Stimulated activated CD8-positive, alpha-beta memory T cell treated with anti-CD3 and anti-CD28 coated beads, Interleukin-7, amount 100 ng/mL, for 24 hours (primary cell): Measurements from ENCODE around the gene PLCB1.
"Not testable (repeated sequence)": the region's sequence is repeated elsewhere in the genome, so short reads cannot be mapped to it uniquely, and the experiment has no call there.

Experiments
- DNase-seq: peaks from one replicate; pipeline ENCODE4 v3.0.0-alpha.2; 2020; ENCODE audit warnings: low read depth

PLCB1 gene

DNA sequence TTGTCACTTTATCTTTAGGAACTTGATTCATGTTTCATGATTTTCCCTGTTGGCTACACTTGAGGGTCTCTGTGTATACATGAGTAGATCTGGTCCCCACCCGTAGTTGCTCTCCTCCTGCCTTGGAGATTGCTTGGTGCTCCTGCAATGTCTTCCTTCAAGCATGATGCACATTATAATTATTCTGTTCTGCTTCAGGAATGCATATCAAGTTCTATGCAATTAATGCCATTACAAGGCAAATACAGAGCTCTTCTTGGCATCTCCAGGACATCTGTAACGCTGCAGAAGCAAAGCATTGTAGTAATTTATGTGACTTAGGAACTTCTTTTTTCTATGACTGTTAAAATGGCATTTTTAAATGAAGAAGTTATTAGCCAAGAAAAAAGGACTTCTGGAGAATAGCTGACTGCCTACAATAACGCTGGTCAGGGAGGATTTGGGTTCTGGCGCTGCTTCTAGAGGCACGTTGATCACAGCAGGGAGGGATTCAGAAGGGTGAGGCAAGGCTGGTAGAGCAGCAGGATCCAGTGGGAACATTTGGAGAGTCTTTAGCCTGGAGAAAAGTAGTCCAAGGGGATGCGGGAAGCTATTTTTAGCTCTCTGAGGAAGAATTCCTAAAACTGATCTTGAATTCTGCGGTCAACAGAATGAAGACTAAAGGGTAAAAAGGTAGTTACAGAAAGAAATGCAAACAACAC is 203.6 kb downstream of the PLCB1 start:
- DNase-seq = no peak

- DNase-seq = no peak
Measured at GRCh38 chr20:8339349-8339748, 207.3 kb downstream of the PLCB1 start.

DNA sequence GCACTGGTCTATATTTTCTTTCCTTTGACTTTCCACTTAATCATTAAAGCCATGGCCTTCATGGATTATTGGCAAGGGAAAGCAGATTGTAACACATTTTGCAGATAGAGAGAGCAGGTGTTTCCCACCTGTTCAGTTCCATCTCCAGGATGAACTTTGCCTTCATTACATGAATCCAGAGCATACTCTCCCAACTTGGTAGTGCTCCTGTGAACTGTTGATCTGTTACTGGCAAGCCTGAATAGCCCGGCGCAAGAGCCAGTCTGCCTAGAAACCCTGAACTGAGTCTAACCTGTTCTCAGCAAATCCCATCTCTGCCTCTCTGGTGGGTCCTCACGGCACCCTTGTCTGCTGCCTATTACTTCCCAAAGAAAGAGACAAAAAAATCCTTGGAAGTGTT is 210.3 kb downstream of the PLCB1 start:
- DNase-seq = no peak

- DNase-seq = no peak
Measured at GRCh38 chr20:8344106-8344505, 212.0 kb downstream of the PLCB1 start.

DNA sequence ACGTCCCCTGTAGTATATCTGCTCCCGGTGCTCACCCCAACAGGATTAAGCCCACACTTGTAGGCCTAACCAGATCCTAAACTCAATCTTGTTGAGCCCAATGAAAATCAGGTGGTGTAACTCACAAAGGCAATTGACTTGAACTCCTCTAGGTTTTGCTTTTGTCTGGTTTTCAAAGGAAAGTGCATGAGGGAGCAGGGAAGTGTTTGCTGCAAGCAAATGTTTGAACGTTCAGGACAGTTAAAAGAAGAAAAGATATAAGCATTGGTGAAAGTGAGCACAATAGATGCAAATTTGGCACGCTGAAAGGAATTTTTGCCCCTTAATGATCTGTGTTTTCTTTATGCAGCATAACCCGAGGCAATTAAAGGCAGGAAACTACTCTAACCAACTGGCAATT is 212.6 kb downstream of the PLCB1 start:
- no peak for DNase-seq

- DNase-seq = no peak
Measured at GRCh38 chr20:8346700-8347270, 214.7 kb downstream of the PLCB1 start.

DNA sequence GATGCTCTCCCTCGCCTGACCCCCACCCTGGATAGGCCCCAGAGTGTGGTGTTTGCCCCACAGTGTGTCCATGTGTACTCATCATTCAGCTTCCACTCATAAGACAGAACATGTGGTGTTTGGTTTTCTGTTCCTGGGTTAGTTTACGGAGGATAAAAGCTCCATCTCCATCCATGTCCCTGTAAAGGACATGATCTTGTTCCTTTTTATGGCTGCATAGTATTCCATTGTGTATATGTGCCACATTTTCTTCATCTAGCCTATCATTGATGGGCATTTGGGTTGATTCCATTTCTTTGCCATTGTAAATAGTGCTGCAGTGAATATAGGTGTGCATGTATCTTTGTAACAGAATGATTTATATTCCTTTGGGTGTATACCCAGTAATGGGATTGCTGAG is 218.2 kb downstream of the PLCB1 start:
- not testable (repeated sequence) for DNase-seq

GRCh38 chr20:8352486-8352885 is 220.4 kb downstream of the PLCB1 start:
- no peak for DNase-seq

DNA sequence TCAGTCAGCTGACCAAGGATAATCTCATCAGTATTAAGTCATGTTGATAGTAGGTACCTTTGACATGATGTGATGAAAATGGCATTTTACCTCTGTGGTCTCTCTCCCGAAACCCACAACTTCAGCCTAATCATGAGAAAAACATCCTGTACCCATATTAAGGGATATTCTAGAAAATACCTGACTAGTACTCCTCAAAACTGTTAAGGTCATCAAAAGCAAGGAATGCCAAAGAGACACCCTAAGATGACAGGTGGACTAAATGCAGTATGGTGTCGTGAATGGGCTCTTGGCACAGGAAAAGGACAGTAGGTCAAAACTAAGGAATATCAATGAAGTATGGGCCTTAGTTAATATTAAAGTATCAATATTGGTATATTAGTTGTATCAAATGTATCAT is 221.4 kb downstream of the PLCB1 start:
- no peak for DNase-seq

GRCh38 chr20:8355453-8355852 is 223.4 kb downstream of the PLCB1 start:
- no peak for DNase-seq

DNA sequence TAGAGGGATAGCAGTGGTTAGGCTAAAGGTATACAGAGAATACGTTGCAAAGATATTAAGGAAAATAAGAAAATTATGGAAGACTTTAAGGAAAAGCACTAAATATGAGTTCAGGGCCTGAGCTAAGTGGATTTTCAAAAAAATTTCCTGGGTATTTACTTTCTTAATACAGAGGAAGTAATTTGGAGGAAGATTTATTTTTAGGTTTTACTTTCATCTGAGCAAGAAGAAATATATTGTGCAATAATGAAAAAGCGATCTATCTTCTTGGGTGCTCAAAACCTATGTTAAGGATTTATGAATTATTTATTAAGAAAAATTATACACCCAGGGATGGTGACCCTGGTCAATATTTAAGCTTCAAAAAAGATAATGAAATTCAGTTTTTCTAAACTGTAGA is 224.7 kb downstream of the PLCB1 start:
- DNase-seq = no peak

DNA sequence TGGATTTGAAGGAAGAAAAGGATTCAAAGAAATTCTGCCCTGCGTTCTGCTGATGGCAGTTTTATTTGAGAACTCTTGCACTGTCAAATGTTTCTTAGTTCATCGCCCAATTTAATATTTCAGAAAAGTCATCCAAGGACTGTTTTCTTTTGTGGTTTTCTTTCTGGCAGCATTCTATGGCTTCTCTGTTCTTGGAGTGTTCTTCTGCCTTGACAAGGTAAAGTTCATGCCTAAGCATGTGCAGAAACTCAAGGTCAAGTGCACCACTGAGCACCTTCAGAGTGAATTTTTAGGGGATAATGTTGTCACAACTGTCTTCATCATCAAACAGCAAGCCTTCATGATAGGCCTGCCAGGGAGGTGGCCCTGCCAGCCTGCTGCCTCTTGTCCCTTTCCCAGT is 225.6 kb downstream of the PLCB1 start:
- no peak for DNase-seq

GRCh38 chr20:8360035-8360434 is 228.0 kb downstream of the PLCB1 start:
- no peak for DNase-seq

GRCh38 chr20:8361006-8361652 is 229.1 kb downstream of the PLCB1 start:
- no peak for DNase-seq

DNA sequence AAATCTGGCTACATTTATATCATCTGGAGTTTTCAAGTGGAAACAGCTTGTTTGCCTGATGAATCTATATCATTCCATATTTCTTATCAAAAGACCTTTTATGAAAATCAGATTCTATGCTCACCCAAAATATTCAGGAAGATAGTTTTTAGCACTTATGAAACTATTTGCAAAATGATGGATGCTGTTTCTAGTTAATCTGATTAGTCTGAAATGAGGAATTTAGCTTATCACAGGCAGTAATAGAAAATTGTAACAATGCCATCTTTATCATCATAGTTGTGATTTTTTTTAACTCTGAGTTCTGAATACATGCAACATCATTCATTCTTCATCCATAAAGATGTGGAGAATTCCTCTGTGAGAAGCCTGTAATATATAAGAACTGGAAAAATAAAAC is 229.7 kb downstream of the PLCB1 start:
- DNase-seq = no peak

DNA sequence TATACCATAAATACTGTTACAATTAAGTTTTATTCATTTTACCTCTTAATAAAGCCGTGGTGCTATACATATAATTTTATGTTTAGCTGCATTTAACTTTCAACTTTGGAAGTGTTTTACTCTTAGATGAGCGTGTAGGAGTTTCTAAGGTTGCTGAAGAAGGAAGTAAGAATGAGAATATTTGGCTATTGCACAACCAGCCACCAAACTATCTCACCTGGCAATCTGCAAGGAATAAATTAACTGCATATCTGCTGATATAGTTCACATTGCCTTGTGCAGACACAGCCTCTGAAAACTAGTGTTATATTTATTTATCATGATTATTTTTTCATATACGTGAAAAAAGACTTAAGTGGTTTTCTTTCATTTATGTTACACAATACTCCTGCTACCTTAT is 230.4 kb downstream of the PLCB1 start:
- DNase-seq = no peak

DNA sequence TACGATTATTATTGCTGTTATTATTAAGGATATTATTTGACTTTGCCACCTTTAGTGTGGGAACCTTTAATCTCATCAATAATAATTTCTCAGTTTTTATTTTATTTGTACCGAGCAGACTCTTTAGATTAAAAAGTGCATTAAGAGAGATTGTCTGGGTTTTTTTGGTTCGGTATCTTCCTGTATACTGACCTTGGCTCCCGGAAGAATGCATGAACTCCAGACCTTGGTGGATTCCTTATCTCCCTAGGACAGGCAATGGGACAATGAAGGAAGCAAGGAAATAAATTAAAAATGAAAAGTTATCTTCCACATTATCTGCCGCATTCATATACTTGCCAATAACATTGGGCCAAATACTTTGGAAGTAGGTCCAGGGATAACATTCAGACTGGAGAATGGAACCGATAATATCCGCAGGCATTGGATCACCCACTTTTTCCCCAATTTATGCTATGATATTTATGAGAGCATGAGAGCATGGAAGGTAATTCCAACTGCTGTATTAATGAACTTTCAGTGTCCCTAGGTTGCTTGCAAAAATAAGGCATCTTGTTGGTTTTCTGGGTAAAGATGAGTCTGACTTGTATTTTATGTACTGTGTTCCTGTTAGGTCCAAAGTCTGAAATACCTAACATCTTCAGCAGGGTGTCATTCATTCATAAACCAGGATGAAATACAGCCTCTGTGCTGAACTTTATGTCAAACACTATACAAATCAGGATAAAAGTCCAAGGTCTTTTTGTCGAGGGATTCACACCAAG is 232.1 kb downstream of the PLCB1 start:
- DNase-seq = no peak

- no peak for DNase-seq
Measured at GRCh38 chr20:8364734-8365078, 232.6 kb downstream of the PLCB1 start.

- no peak for DNase-seq
Measured at GRCh38 chr20:8365634-8366033, 233.6 kb downstream of the PLCB1 start.

- DNase-seq = no peak
Measured at GRCh38 chr20:8366303-8366923, 234.3 kb downstream of the PLCB1 start.

DNA sequence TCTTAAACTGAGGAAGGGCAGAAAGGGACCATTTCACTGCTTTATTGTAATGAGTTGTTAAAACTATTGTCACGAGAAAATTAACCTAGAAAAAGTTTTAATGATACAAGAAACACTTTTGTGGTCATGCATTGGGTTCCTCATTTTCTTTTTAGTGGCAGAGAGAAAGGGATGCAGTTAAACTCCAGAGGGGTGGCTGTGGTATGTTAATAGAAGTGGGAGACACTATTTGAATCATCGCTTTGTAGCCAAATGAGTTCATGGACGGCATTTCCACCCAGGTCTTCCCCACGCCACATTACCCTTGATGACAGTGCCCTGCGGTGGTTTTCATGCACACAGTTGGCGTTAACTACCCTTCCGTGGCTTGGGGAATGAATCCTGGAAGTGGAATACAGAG is 235.6 kb downstream of the PLCB1 start:
- DNase-seq = no peak

- DNase-seq = no peak
Measured at GRCh38 chr20:8368670-8369069, 236.6 kb downstream of the PLCB1 start.

- no peak for DNase-seq
Measured at GRCh38 chr20:8369311-8369710, 237.2 kb downstream of the PLCB1 start.
